OCI-LY7 (cell line): ENCODE data around the gene ZNF280A. TPM values are rescaled to one million over a fixed set of nuclear protein-coding genes. Genes with fewer than 3 reads are reported as not detected.

ENCODE experiments used
- BruUV-seq: library from RNA; stranded (reverse); fragments of 400-500 nt; replicated peaks from 2 replicates; lab custom pipeline; 2021; lab: Mats Ljungman, UMichigan
- CTCF ChIA-PET: fragments of 300-600 bp; sonication (Branson Sonifier 250); formaldehyde crosslinking; loops from one replicate; lab custom pipeline; 2022; ENCODE audit warnings: antibody characterized with exemption; ENCODE audit not compliant: unreplicated experiment; lab: Charles Lee
- POLR2A ChIA-PET: fragments of 300-600 bp; sonication (Branson Sonifier 250); formaldehyde crosslinking; loops from one replicate; lab custom pipeline; 2022; ENCODE audit warnings: antibody characterized with exemption; lab: Charles Lee
- DNase-seq: peaks from one replicate; pipeline ENCODE4 v3.0.0-alpha.2; 2015; ENCODE audit warnings: low spot score
- H2AFZ ChIP-seq: fragments of 200-600 bp; sonication (generic), shearing (Covaris generic); 2 replicates; pipeline ENCODE4 v1.6.1; 2014; ENCODE audit warnings: mild to moderate bottlenecking, antibody characterized with exemption, low read length, moderate library complexity
- H3K27ac ChIP-seq: fragments of 200-600 bp; sonication (generic); 2 replicates; pipeline ENCODE4 v1.5.1; 2014; ENCODE audit warnings: mixed run types, low read depth, mild to moderate bottlenecking, moderate library complexity, low read length, inconsistent platforms; ENCODE audit not compliant: poor library complexity, severe bottlenecking
- H3K36me3 ChIP-seq: fragments of 200-600 bp; sonication (generic); 2 replicates; pipeline ENCODE4 v1.6.1; 2014; ENCODE audit warnings: mild to moderate bottlenecking, antibody characterized with exemption, low read length, moderate library complexity, mixed read lengths; ENCODE audit not compliant: insufficient read depth
- H3K4me1 ChIP-seq: fragments of 200-600 bp; sonication (generic); 2 replicates; pipeline ENCODE4 v1.5.1; 2014; ENCODE audit warnings: mild to moderate bottlenecking, low read length; ENCODE audit not compliant: insufficient read depth, poor library complexity, severe bottlenecking
- H3K4me2 ChIP-seq: fragments of 200-600 bp; sonication (generic); 2 replicates; pipeline ENCODE4 v1.6.1; 2014; ENCODE audit warnings: mild to moderate bottlenecking, low read length
- H3K4me3 ChIP-seq: fragments of 200-600 bp; sonication (generic); 2 replicates; pipeline ENCODE4 v1.5.1; 2014; ENCODE audit warnings: mild to moderate bottlenecking, low read depth, low read length; ENCODE audit not compliant: poor library complexity, severe bottlenecking
- H3K79me2 ChIP-seq: fragments of 200-600 bp; sonication (generic); 2 replicates; pipeline ENCODE4 v1.6.1; 2016; ENCODE audit warnings: low read depth, mild to moderate bottlenecking, low read length, moderate library complexity, mixed read lengths; ENCODE audit not compliant: insufficient read depth
- H3K9me2 ChIP-seq: fragments of 200-600 bp; sonication (generic); 2 replicates; pipeline ENCODE4 v1.6.1; 2016; ENCODE audit warnings: mild to moderate bottlenecking, low read length, mixed read lengths; ENCODE audit not compliant: insufficient read depth
- H3K9me3 ChIP-seq: fragments of 200-600 bp; sonication (generic); 2 replicates; pipeline ENCODE4 v1.6.1; 2014; ENCODE audit warnings: mild to moderate bottlenecking, mixed run types, low read length, mixed read lengths
- H4K20me1 ChIP-seq: fragments of 200-600 bp; sonication (generic); 2 replicates; pipeline ENCODE4 v1.6.1; 2014; ENCODE audit warnings: mild to moderate bottlenecking, antibody characterized with exemption, low read length, moderate library complexity, mixed read lengths; ENCODE audit not compliant: insufficient read depth
- EZH2phosphoT487 ChIP-seq: fragments of 200-600 bp; sonication (generic); IDR thresholded peaks from 2 replicates; pipeline ENCODE4 v1.6.1; 2018; ENCODE audit warnings: low read depth, borderline replicate concordance, mild to moderate bottlenecking, mixed run types, antibody characterized with exemption, low read length, moderate library complexity, mixed read lengths
- intact Hi-C: fragments of 100-400 bp; cut with micrococcal nuclease; formaldehyde crosslinking; loops from one replicate; pipeline ENCODE4 v1.10.0; 2022; ENCODE audit not compliant: unreplicated experiment
- total RNA-seq, 2 experiments: library from RNA; depleted of rRNA in 1 of 2; stranded (reverse); fragments of >200 nt in 1 of 2; shearing (Covaris generic) in 1 of 2; gene quantifications; 2 replicates each; pipeline ENCODE4 v1.2.3, GENCODE V29; 2014 to 2022
- TF ChIP-seq, protein P1 (sequence below): fragments of 200-600 bp; sonication (generic); conservative IDR thresholded peaks from 2 replicates; pipeline ENCODE4 v1.5.1; 2014; ENCODE audit warnings: mild to moderate bottlenecking, antibody characterized with exemption, low read length, moderate library complexity, mixed read lengths

Gene ZNF280A
- total RNA-seq, 2 experiments from 2014 or later: not detected

DNA sequence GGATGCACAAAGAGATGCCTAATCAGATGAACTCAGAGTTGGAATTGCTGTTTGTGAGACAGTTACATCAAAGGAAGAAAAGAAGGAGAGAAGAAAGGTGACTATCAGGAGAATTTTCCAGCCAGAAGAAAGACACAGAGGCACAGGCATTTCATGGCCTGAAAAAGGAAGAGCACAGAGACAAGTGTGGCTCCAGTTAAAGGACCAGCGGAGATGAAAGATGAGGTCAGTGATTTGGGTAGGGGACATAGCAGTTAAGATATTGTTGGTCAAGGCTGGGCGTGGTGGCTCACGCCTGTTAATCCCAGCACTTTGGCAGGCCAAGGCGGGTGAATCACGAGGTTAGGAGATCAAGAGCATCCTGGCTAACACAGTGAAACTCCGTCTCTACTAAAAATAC is 3.4 kb upstream of the ZNF280A start:
- Histone ChIP-seq H3K36me3 (no peaks in the 10 kb centered on the region), H3K79me2 (no peaks in the 10 kb centered on the region), H3K9me3 (no peaks in the 10 kb centered on the region), H3K27ac (no peak overlapping the region), H3K4me1 (peaks cover 22% of the 10 kb centered on the region), H3K4me2 (no peak overlapping the region), H2AFZ (no peak overlapping the region), H3K4me3 (no peak overlapping the region), H4K20me1 (no peaks in the 10 kb centered on the region), H3K9me2 (no peaks in the 10 kb centered on the region)
- no peak for DNase-seq
- intact Hi-C loops: no loop called here
- no TSS peak for BruUV-seq
- TF ChIP-seq EZH2phosphoT487: no peak
- TF ChIP-seq, protein P1, sequence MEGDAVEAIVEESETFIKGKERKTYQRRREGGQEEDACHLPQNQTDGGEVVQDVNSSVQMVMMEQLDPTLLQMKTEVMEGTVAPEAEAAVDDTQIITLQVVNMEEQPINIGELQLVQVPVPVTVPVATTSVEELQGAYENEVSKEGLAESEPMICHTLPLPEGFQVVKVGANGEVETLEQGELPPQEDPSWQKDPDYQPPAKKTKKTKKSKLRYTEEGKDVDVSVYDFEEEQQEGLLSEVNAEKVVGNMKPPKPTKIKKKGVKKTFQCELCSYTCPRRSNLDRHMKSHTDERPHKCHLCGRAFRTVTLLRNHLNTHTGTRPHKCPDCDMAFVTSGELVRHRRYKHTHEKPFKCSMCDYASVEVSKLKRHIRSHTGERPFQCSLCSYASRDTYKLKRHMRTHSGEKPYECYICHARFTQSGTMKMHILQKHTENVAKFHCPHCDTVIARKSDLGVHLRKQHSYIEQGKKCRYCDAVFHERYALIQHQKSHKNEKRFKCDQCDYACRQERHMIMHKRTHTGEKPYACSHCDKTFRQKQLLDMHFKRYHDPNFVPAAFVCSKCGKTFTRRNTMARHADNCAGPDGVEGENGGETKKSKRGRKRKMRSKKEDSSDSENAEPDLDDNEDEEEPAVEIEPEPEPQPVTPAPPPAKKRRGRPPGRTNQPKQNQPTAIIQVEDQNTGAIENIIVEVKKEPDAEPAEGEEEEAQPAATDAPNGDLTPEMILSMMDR: no peak
- CTCF ChIA-PET: no interaction called here
- POLR2A ChIA-PET: no interaction called here

DNA sequence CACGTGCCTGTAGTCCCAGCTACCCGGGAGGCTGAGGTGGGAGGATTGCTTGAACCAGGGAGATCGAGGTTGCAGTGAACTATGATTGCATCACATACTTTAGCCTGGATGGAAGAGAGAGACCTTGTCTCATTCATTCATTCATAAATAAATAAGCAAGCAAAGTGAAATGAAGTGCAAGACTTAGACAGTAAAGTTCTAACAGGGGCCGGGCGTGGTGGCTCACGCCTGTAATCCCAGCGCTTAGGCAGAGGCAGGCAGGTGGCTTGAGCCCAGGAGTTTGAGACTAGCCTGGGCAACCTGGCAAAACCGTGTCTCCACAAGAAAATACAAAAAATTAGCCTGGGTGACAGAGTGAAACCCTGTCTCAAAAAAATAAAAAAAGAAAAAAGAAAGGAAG is 1.6 kb upstream of the ZNF280A start:
- Histone ChIP-seq H3K9me2 (no peaks in the 10 kb centered on the region), H3K9me3 (no peaks in the 10 kb centered on the region), H3K4me1 (peaks cover 22% of the 10 kb centered on the region), H2AFZ (no peak overlapping the region), H3K4me2 (no peak overlapping the region), H4K20me1 (no peaks in the 10 kb centered on the region), H3K27ac (no peak overlapping the region), H3K4me3 (no peak overlapping the region), H3K79me2 (no peaks in the 10 kb centered on the region), H3K36me3 (no peaks in the 10 kb centered on the region)
- ChIA-PET CTCF (no interaction called here), POLR2A (interaction anchor here (0.6 to 0.8 kb wide), 2 partner anchors 10 to 886 kb away, joined by 3 read pairs; no protein-coding TSS in a partner anchor)
- intact Hi-C loops: no loop called here
- BruUV-seq: no TSS peak
- DNase-seq: no peak
- no peak for TF ChIP-seq EZH2phosphoT487
- TF ChIP-seq, protein P1: no peak

DNA sequence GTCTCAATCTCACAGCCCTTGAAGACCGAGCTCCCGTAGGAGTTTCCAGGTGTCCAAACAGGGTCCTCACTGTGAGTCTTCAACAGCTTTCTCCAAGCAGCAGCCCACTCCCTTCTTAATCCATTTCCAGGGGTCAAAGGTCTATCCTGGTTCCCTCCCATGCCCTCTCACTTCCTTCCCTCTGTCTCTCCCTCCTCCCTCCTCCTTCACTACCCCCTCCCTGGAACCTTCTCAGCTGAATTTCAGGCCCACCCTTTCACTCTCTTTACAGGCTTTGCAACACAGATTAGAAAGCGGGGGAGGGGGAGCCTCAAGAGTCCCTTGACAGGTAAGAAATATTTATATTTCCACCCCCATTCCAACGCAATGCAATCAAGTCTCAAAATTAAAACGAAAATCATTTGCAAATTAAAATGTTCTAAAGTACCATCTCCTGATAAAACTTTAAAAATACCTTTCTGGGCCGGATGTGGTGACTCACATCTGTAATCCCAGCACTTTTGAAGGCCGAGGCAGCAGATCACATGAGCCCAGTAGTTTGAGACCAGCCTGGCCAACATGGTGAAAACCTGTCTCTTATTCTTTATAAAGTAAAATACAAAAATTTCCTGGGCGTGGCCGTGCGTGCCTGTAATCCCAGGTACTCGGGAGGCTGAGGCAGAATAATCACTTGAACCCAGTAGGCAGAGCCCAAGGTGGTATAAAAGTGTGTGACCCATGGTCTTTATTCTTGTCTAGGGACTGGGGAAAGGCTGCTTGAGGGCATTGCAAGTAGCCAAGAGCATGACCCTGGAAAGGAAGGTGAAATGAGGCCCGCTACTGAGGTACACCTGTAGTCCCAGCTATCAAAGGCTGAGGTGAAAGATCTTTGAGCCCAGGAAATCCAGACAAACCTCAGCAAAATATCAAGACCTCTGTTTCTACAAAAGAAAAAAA is 865 bp upstream of the ZNF280A start:
- intact Hi-C loops: no loop called here
- H2AFZ ChIP-seq: no peak overlapping the region
- H3K36me3 ChIP-seq: no peaks in the 10 kb centered on the region
- H3K4me1 ChIP-seq: peaks cover 22% of the 10 kb centered on the region
- H3K9me2 ChIP-seq: no peaks in the 10 kb centered on the region
- POLR2A ChIA-PET: interaction anchor here (0.5 to 1.2 kb wide), 3 partner anchors 12 to 120 kb away, joined by 3 to 6 read pairs (median 3); partner anchors contain the start of gene ZNF280B
- no peak overlapping the region for H3K4me3 ChIP-seq
- H3K4me2 ChIP-seq: 0 out of 2 replicates have a peak overlapping the region, but pooled peaks have one; percentile 20
- H3K79me2 ChIP-seq: no peaks in the 10 kb centered on the region
- no peaks in the 10 kb centered on the region for H4K20me1 ChIP-seq
- no peak for TF ChIP-seq EZH2phosphoT487
- TF ChIP-seq, protein P1: no peak
- CTCF ChIA-PET: no interaction called here
- BruUV-seq: no TSS peak
- no peaks in the 10 kb centered on the region for H3K9me3 ChIP-seq
- H3K27ac ChIP-seq: no peak overlapping the region
- peak; percentile 12 for DNase-seq
